ENCODE data around the gene MRC2.

DNA sequence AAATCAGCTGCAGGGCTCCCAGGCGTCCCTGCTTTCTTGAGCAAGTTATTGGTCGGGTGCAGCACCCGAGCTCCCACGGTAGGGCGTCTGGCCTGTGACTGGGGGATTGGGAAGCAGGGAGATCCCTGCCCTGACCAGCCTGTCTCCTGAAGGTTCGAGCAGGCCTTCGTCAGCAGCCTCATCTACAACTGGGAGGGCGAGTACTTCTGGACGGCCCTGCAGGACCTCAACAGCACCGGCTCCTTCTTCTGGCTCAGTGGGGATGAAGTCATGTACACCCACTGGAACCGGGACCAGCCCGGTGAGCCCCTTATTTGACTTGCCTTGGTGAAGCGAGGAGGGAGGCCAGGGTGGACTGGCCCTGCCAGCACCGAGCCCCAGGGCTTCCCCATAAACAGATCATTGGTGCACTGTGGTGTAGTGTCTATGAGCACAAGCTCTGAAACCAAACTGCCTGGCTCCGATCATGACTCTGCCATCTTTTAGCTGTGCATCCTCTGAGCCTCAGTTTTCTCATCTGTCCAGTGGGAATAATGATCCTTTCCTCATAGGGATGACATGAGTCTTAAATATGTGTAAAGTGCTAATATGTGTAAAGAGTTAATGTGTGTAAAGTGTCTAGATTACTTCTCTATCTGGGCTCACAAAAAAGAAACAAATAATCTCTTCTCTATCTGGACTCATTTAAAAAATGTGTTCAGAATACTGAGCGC is 48.9 kb downstream of the MRC2 start:
- TF ChIP-seq, protein P1, sequence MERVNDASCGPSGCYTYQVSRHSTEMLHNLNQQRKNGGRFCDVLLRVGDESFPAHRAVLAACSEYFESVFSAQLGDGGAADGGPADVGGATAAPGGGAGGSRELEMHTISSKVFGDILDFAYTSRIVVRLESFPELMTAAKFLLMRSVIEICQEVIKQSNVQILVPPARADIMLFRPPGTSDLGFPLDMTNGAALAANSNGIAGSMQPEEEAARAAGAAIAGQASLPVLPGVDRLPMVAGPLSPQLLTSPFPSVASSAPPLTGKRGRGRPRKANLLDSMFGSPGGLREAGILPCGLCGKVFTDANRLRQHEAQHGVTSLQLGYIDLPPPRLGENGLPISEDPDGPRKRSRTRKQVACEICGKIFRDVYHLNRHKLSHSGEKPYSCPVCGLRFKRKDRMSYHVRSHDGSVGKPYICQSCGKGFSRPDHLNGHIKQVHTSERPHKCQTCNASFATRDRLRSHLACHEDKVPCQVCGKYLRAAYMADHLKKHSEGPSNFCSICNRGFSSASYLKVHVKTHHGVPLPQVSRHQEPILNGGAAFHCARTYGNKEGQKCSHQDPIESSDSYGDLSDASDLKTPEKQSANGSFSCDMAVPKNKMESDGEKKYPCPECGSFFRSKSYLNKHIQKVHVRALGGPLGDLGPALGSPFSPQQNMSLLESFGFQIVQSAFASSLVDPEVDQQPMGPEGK (CRISPR knock-in tag; IDR thresholded peaks at IDR 0.05; ENCODE audit: borderline replicate concordance), result no peak
- TF ChIP-seq BACH2 (CRISPR knock-in tag; IDR thresholded peaks at IDR 0.05; ENCODE audit: borderline replicate concordance), result no peak
- TF ChIP-seq RARB (CRISPR knock-in tag; IDR thresholded peaks at IDR 0.05), result no peak
- no peak for TF ChIP-seq CSDC2 (CRISPR knock-in tag; IDR thresholded peaks at IDR 0.05)
- no peak for TF ChIP-seq ISL1 (CRISPR knock-in tag; IDR thresholded peaks at IDR 0.05)
- TF ChIP-seq, protein P2, sequence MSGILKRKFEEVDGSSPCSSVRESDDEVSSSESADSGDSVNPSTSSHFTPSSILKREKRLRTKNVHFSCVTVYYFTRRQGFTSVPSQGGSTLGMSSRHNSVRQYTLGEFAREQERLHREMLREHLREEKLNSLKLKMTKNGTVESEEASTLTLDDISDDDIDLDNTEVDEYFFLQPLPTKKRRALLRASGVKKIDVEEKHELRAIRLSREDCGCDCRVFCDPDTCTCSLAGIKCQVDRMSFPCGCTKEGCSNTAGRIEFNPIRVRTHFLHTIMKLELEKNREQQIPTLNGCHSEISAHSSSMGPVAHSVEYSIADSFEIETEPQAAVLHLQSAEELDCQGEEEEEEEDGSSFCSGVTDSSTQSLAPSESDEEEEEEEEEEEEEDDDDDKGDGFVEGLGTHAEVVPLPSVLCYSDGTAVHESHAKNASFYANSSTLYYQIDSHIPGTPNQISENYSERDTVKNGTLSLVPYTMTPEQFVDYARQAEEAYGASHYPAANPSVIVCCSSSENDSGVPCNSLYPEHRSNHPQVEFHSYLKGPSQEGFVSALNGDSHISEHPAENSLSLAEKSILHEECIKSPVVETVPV (CRISPR knock-in tag; IDR thresholded peaks at IDR 0.05), result no peak
- no peak for TF ChIP-seq ZNF70 (CRISPR knock-in tag; IDR thresholded peaks at IDR 0.05)
- no peak for TF ChIP-seq TCF4 (CRISPR knock-in tag; IDR thresholded peaks at IDR 0.05; ENCODE audit: borderline replicate concordance)
- no peak for TF ChIP-seq TOX (CRISPR knock-in tag; IDR thresholded peaks at IDR 0.05; ENCODE audit: borderline replicate concordance)
- TF ChIP-seq, protein P3, sequence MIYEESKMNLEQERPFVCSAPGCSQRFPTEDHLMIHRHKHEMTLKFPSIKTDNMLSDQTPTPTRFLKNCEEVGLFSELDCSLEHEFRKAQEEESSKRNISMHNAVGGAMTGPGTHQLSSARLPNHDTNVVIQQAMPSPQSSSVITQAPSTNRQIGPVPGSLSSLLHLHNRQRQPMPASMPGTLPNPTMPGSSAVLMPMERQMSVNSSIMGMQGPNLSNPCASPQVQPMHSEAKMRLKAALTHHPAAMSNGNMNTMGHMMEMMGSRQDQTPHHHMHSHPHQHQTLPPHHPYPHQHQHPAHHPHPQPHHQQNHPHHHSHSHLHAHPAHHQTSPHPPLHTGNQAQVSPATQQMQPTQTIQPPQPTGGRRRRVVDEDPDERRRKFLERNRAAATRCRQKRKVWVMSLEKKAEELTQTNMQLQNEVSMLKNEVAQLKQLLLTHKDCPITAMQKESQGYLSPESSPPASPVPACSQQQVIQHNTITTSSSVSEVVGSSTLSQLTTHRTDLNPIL (CRISPR knock-in tag; IDR thresholded peaks at IDR 0.05; ENCODE audit: low read depth), result no peak

All from SK-N-SH treated with all-trans-retinoic acid at 6 μM for 48 hours (cell line).